ENCODE data around the gene TANK.

- no peak for TF ChIP-seq POLR2A (IDR thresholded peaks at IDR 0.05; ENCODE audit: low read depth, low read length)
- no peak for TF ChIP-seq EZH2 (IDR thresholded peaks at IDR 0.05; ENCODE audit: borderline replicate concordance, low read depth, low read length, severe bottlenecking)
- TF ChIP-seq GATA2 (IDR thresholded peaks at IDR 0.05; ENCODE audit: insufficient read depth, insufficient read length, low read depth, low read length), result no peak
- TF ChIP-seq POLR2AphosphoS5 (IDR thresholded peaks at IDR 0.05; ENCODE audit: insufficient read depth, low read depth, low read length), result no peak
- no peak for TF ChIP-seq CTCF (IDR thresholded peaks at IDR 0.05; ENCODE audit: extremely low read depth in 1 of 2, insufficient read depth in 1 of 2, low read depth in 1 of 2, low read length in 2 of 2)
Measured at GRCh38 chr2:161128885-161129284, 31.3 kb upstream of the TANK start.
